SK-N-SH treated with all-trans-retinoic acid at 6 μM for 48 hours (cell line): Measurements from ENCODE around the gene MAML3.

Experiments used
- ATAC-seq: fragments of 200-7000 bp; cut with Tn5 transposase; 3 replicates; pipeline ENCODE4 v1.9.1; 2020; ENCODE audit warnings: mild to moderate bottlenecking, moderate library complexity
- ARNTL ChIP-seq: fragments of 450-650 bp; formaldehyde crosslinking; IDR thresholded peaks from 2 replicates; pipeline ENCODE4 v1.5.0; 2020; ENCODE audit warnings: low read depth, mild to moderate bottlenecking, moderate library complexity, borderline replicate concordance
- CREB5 ChIP-seq: fragments of 250-450 bp; sonication (Bioruptor Pico); IDR thresholded peaks from 2 replicates; pipeline ENCODE4 v1.5.1; 2020; ENCODE audit warnings: low read depth, mild to moderate bottlenecking, moderate library complexity
- CSDC2 ChIP-seq: fragments of 250-450 bp; sonication (Bioruptor Pico); IDR thresholded peaks from 2 replicates; pipeline ENCODE4 v1.5.0; 2020; ENCODE audit warnings: mild to moderate bottlenecking, moderate library complexity
- CSRNP3 ChIP-seq: fragments of 250-450 bp; sonication (Bioruptor Pico); IDR thresholded peaks from 2 replicates; pipeline ENCODE4 v1.5.1; 2021; ENCODE audit warnings: mild to moderate bottlenecking, moderate library complexity
- ESRRG ChIP-seq: fragments of 250-450 bp; sonication (Bioruptor Pico); IDR thresholded peaks from 2 replicates; pipeline ENCODE4 v1.6.1; 2021; ENCODE audit warnings: mild to moderate bottlenecking
- GLIS3 ChIP-seq: fragments of 250-450 bp; sonication (Bioruptor Pico); IDR thresholded peaks from 2 replicates; pipeline ENCODE4 v1.5.0; 2020; ENCODE audit warnings: mild to moderate bottlenecking, moderate library complexity
- ISL1 ChIP-seq: fragments of 250-450 bp; sonication (Bioruptor Pico); IDR thresholded peaks from 2 replicates; pipeline ENCODE4 v2.1.2; 2022; ENCODE audit warnings: mild to moderate bottlenecking, moderate library complexity
- OSR1 ChIP-seq: fragments of 250-450 bp; sonication (Bioruptor Pico); IDR thresholded peaks from 2 replicates; pipeline ENCODE4 v1.8.0; 2022; ENCODE audit warnings: moderate library complexity, mild to moderate bottlenecking, inconsistent platforms
- PATZ1 ChIP-seq: fragments of 250-450 bp; sonication (Bioruptor Pico); IDR thresholded peaks from 2 replicates; pipeline ENCODE4 v1.8.0; 2020; ENCODE audit warnings: mild to moderate bottlenecking, moderate library complexity, borderline replicate concordance
- POU6F1 ChIP-seq: fragments of 250-450 bp; sonication (Bioruptor Pico); IDR thresholded peaks from 2 replicates; pipeline ENCODE4 v1.8.0; 2021; ENCODE audit warnings: low read depth, mild to moderate bottlenecking, moderate library complexity, borderline replicate concordance
- PPARA ChIP-seq: fragments of 250-450 bp; sonication (Bioruptor Pico); IDR thresholded peaks from 2 replicates; pipeline ENCODE4 v1.5.0; 2020; ENCODE audit warnings: mild to moderate bottlenecking, borderline replicate concordance
- RARB ChIP-seq: fragments of 250-450 bp; sonication (Bioruptor Pico); IDR thresholded peaks from 2 replicates; pipeline ENCODE4 v1.8.0; 2021; ENCODE audit warnings: mild to moderate bottlenecking, moderate library complexity
- SNAI2 ChIP-seq: fragments of 250-450 bp; sonication (Bioruptor Pico); IDR thresholded peaks from 2 replicates; pipeline ENCODE4 v1.5.0; 2020; ENCODE audit warnings: mild to moderate bottlenecking, moderate library complexity
- TOX ChIP-seq: fragments of 250-450 bp; sonication (Bioruptor Pico); IDR thresholded peaks from 2 replicates; pipeline ENCODE4 v1.8.0; 2021; ENCODE audit warnings: mild to moderate bottlenecking, moderate library complexity, borderline replicate concordance
- TSHZ2 ChIP-seq: fragments of 250-450 bp; sonication (Bioruptor Pico); IDR thresholded peaks from 2 replicates; pipeline ENCODE4 v1.5.0; 2020; ENCODE audit warnings: mild to moderate bottlenecking, moderate library complexity
- ZC3H10 ChIP-seq: fragments of 250-450 bp; sonication (Bioruptor Pico); IDR thresholded peaks from 2 replicates; pipeline ENCODE4 v1.5.1; 2021; ENCODE audit warnings: mild to moderate bottlenecking, moderate library complexity
- ZFP3 ChIP-seq: fragments of 250-450 bp; sonication (Bioruptor Pico); IDR thresholded peaks from 2 replicates; pipeline ENCODE4 v1.5.0; 2020; ENCODE audit warnings: mild to moderate bottlenecking, moderate library complexity
- ZFP30 ChIP-seq: fragments of 450-650 bp; formaldehyde crosslinking; IDR thresholded peaks from 2 replicates; pipeline ENCODE4 v1.5.0; 2022; ENCODE audit warnings: mild to moderate bottlenecking, moderate library complexity
- ZNF70 ChIP-seq: fragments of 450-650 bp; formaldehyde crosslinking; IDR thresholded peaks from 2 replicates; pipeline ENCODE4 v1.5.0; 2020; ENCODE audit warnings: mild to moderate bottlenecking, moderate library complexity
- ZNF8 ChIP-seq: fragments of 450-650 bp; formaldehyde crosslinking; IDR thresholded peaks from 2 replicates; pipeline ENCODE4 v1.5.0; 2020; ENCODE audit warnings: mild to moderate bottlenecking, moderate library complexity

The MAML3 gene

GRCh38 chr4:139817657-139818452, 336.1 kb downstream of the MAML3 start:
- ATAC-seq, result no peak
- TF ChIP-seq POU6F1 (CRISPR knock-in tag) (no peak), CSDC2 (CRISPR knock-in tag) (no peak), OSR1 (no peak), ARNTL (CRISPR knock-in tag) (no peak), ISL1 (no peak), GLIS3 (CRISPR knock-in tag) (no peak), ESRRG (CRISPR knock-in tag) (no peak), ZC3H10 (no peak), ZFP3 (CRISPR knock-in tag) (no peak), PPARA (no peak), TOX (no peak), ZNF8 (CRISPR knock-in tag) (no peak), CREB5 (CRISPR knock-in tag) (no peak), ZNF70 (CRISPR knock-in tag) (no peak), RARB (CRISPR knock-in tag) (no peak), TSHZ2 (no peak), SNAI2 (no peak), PATZ1 (CRISPR knock-in tag) (no peak), ZFP30 (CRISPR knock-in tag) (no peak), CSRNP3 (no peak)

- TF ChIP-seq ARNTL (CRISPR knock-in tag), result no peak
- no peak for TF ChIP-seq ZNF70 (CRISPR knock-in tag)
- TF ChIP-seq CREB5 (CRISPR knock-in tag), result no peak
- TF ChIP-seq TSHZ2, result no peak
- no peak for TF ChIP-seq ESRRG (CRISPR knock-in tag)
- TF ChIP-seq ISL1, result no peak
- no peak for TF ChIP-seq GLIS3 (CRISPR knock-in tag)
- TF ChIP-seq, all 23 proteins: peak for 0
- peak; percentile 9; the same call in 2 of the 3 replicates for ATAC-seq
Measured at GRCh38 chr4:139816856-139817255, 337.1 kb downstream of the MAML3 start.
